Astrocyte of the cerebellum (primary cell): ENCODE data around the gene SLC39A13.

ENCODE experiments used
- DNase-seq: peaks from one replicate; pipeline ENCODE4 v3.0.0-alpha.2; 2011; ENCODE audit warnings: low read depth
- H3K4me3 ChIP-seq: 2 replicates; pipeline ENCODE4 v1.5.1; 2011; ENCODE audit warnings: mild to moderate bottlenecking, low read depth, low read length, moderate library complexity
- in situ Hi-C: cut with HindIII; loops from 2 replicates; pipeline ENCODE4 v1.10.0; 2017; ENCODE audit warnings: low sequenced_read_pairs
- TF ChIP-seq, protein P1 (sequence below): IDR thresholded peaks from 2 replicates; pipeline ENCODE4 v1.5.1; 2012; ENCODE audit warnings: low read length, low read depth, moderate library complexity, mild to moderate bottlenecking; ENCODE audit errors: missing control alignments

SLC39A13 gene

DNA sequence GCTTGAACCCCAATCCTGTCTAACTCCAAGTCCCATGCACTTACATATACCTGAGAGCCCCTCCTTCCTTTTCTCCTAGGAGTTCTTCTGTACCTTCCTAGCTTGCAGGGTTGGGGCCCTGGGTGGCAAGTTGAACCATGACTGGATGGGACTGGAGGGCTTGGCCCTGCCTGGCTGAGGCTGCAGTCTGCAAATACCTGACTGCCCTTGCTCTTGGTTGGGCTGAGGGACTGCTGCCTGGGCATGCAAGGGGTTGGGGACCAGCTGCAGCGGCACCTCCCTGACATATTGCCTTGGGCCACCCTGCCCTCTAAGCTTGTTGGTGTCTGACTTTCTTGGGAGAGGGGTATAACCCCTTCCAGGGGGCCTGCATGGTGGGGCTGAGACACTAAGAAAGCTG, 9.8 kb upstream of the SLC39A13 start:
- TF ChIP-seq, protein P1, sequence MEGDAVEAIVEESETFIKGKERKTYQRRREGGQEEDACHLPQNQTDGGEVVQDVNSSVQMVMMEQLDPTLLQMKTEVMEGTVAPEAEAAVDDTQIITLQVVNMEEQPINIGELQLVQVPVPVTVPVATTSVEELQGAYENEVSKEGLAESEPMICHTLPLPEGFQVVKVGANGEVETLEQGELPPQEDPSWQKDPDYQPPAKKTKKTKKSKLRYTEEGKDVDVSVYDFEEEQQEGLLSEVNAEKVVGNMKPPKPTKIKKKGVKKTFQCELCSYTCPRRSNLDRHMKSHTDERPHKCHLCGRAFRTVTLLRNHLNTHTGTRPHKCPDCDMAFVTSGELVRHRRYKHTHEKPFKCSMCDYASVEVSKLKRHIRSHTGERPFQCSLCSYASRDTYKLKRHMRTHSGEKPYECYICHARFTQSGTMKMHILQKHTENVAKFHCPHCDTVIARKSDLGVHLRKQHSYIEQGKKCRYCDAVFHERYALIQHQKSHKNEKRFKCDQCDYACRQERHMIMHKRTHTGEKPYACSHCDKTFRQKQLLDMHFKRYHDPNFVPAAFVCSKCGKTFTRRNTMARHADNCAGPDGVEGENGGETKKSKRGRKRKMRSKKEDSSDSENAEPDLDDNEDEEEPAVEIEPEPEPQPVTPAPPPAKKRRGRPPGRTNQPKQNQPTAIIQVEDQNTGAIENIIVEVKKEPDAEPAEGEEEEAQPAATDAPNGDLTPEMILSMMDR = no peak

DNA sequence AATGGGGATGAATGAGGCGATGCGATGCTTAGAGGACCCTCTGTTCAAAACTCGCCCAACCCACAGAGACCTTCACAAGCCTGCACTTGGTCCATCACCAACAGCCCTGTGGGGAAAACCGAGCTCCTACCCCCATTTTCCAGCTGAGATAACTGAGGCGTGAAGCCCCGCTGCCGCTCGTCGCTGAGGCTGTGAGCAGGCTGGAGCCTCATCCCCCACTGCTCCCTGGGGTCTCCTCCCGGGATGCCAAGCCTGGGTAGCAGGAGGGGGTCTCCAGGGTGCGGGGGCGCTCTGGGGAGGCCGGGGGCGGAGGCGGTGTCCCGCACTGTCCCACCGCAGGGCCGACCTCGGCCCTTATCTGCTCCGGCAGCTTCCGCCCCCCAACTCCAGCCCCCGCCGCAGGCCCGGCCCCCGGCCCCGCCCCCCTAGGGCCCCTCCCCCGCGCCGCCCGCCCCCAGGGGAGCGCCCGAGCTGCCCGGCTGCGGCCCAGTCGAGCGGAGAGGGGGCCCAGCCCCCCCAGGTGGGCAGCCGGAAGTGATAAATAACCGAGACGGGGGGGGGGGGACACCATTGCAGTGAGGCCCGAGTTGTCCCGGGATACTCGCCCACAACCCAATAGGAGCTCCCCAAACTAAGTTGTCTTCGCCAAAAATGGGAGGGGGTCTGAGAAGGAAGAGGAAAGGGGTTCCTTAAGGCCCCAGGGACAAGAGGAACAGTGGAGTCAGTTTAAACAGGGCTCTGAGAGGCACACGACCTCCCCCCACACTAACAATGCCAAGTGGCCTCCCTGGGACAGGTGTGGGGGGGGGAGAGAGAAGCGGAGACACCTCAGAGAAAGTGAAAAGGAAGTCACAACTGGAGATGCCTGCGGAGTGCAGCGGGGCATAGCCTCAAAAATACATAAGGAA, 8.3 kb upstream of the SLC39A13 start:
- in situ Hi-C loops = no loop called here
- H3K4me3 ChIP-seq = peak overlapping the region; percentile 49
- TF ChIP-seq, protein P1 = no peak
- no peak for DNase-seq

More for the DNA sequence above, 9.8 kb upstream of the SLC39A13 start:
- in situ Hi-C loops = no loop called here
- DNase-seq = no peak
- no peak overlapping the region for H3K4me3 ChIP-seq

DNA sequence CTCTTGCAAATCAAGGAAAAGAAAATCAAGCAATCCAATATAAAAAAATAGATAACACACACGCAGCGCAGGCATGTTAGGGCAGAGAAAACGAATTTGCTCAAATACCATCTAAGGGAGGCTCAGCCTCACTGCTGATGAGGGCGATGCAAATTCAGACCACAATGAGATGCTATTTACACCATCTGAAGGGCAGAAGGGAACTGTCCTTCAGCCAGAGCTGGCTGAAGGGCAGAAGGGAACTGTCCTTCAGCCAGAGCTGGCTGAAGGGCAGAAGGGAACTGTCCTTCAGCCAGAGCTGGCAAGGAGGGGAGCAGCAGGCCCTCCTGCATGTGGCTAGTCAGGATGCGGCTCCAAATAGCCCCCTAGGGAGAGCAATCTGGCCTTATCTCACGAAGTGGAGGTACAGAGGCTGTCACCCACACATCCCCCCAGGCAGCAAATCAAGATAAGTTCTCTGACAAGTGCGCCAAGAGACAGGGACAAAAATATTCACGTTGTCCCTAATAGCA, 7.6 kb upstream of the SLC39A13 start:
- TF ChIP-seq, protein P1 = no peak
- in situ Hi-C loops = no loop called here
- DNase-seq = no peak
- H3K4me3 ChIP-seq = no peak overlapping the region

DNA sequence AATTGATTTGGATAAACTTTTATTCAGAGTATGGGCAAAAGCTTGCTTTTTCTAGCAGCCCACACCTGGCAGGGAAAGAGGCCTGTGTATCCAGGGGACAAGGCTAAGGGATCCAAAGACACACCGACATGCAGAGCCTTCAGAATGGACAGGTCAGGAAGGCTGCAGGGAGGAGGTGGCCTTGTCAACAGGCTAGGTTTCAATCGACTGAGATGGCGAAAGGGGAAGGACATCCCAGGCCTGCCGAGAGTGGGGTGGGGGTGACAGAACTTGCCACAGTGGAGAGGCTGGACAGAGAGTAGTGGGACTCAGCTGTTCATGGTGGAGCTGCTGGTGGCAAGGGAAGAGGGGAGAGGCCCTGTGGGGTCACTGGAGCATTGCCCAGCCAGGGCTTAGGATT, 5.3 kb upstream of the SLC39A13 start:
- in situ Hi-C loops = no loop called here
- TF ChIP-seq, protein P1 = no peak
- H3K4me3 ChIP-seq = no peak overlapping the region
- DNase-seq = no peak

DNA sequence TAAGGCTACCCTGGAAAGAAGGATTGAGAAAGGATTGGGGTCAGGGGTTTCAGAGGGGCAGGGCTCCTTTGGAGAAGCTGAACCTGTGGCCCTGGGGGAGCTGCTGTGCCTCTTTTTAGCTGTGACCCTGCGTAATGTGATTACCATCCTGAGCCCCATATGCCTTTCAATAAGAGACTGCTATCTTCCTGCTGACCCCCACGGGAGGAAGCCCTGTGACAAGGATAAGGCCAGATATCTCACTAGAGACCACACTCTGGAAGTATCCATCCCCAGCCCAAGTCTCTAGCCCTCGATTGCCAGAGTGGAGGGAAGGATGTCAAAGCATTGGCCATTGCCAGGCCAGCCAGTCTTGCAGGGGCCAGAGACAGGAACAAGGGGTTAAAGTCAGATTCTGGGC, 4.8 kb upstream of the SLC39A13 start:
- H3K4me3 ChIP-seq = no peak overlapping the region
- in situ Hi-C loops = no loop called here
- DNase-seq = no peak
- TF ChIP-seq, protein P1 = no peak

DNA sequence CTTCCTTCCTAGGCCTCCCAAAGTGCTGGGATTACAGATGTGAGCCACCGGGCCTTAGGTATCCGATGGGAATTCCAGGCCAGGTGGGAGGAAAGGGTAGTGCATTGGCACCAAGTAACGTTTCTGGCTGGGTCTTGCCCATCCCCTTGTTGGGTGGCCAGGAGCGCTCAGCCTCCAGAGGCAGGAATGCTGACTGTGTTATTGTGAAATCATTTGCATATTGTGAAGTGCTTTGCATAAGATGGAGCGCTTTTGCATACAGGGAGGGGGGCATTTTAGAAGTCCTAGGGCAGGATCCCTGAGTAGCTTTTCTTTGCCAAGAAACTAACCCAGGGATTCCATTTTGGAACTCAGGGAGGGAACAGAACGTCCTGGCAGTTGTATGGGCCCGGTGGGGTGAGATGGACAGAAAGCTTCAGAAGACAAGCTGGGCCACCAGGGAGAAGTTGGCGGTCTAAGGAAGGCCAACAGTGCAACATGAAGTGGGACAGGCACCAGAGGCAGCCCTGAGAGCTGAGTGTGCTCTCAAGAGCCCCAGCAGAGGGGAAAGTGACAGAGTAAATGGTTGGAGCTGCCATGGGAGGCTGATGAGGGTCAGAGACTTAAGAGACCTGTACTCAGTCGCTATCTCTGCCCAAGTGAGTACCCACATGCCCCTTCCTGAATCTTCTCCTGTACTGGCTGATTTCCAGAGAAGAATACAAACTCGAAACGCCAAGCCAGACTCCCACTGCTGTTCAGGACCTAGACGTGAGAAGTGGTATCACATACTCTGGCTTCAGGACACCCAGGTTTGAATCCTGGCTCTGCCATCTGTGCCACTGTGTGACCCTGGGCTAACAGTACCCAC, 1.3 kb upstream of the SLC39A13 start:
- TF ChIP-seq, protein P1 = no peak
- in situ Hi-C loops = no loop called here

More for the DNA sequence above, 1.3 kb upstream of the SLC39A13 start:
- no peak for DNase-seq
- H3K4me3 ChIP-seq = peak overlapping the region; percentile 84
